Activated naive CD8-positive, alpha-beta T cell treated with anti-CD3 and anti-CD28 coated beads, Interleukin-2, amount 50 U/mL, for 16 hours (primary cell): ENCODE data around the gene SLC6A18.
"Not testable (repeated sequence)": the region's sequence is repeated elsewhere in the genome, so short reads cannot be mapped to it uniquely, and the experiment has no call there.

ENCODE experiments used
- DNase-seq: peaks from one replicate; pipeline ENCODE4 v3.0.0-alpha.2; 2020; ENCODE audit warnings: low read depth, low spot score

Gene SLC6A18

DNA sequence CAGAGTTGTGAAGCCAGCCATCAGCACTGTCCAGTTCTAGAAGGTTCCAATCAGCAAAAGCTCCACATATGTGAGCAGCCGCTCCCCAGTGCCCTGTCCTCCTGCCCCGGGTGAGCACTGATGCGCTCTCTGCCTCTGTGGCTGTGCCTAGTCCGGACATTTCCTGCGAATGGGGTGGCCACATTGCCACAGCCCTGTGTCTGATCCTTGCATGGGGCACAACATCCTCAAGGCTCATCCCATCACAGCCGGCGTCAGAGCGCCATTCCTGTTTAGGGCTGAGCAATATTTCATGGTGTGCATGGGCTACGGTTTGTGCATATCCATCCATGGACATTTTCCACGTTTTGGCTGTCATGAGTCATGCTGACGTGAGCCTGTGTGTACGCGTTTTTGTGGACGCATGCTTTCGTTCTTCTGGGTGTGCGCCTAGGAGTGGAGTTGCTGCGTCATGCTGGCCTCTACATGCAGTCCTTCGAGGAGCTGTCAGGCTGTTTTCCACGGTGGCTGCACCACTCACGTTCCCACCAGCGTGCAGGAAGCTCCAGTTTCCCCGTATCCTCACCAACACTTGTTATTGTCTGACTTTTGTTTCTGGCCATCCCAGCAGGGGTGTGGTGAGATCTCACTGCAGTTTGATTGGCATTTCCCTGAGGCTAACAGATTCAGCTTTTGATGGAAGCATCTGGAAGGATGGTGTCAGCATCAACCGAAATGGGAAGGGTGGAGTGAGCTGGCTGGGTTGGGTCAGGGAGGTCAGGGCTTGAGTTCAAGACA lies 9.7 kb upstream of the SLC6A18 start:
- DNase-seq = no peak

DNA sequence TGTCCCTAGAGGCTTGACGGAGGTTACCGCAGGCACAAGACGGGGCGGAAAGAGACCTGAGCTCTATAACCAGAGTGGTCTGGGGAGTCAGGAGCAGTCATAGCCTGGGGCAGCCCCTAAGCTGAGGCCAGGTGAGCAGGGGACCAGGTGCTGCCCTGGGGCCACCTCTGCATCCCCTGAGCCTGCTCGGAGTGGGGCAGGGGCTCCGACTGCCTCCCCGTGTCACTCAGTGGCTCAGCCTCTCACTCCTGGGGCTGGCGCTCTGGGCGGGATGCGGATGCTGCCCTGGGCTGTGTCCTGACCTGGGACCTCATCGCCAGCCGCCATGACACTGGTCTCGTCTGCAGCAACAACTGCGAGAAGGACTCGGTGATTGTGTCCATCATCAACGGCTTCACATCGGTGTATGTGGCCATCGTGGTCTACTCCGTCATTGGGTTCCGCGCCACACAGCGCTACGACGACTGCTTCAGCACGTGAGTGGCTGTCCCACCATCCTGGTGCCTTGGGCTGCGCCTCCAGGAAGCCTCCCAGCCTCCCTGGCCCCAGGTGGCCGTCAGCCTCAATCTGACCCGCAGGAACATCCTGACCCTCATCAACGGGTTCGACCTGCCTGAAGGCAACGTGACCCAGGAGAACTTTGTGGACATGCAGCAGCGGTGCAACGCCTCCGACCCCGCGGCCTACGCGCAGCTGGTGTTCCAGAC lies 8.8 kb upstream of the SLC6A18 start:
- DNase-seq = no peak

DNA sequence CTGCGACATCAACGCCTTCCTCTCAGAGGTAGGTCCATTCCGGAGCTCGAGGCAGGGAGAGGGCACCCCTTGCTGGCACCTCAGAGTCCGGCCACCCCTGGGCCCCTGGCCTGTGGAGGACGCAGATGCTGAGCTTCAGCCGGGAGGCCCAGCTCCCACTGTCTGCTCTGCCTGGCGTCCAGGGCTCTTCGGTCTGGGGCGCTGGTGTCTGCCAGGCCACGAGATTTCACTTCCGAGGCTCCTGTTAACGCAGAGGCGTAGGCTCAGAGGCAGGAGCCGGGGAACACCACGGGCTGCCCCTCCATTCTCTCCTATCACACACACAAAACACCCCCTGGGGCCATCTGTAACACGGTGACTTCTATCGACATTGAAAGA lies 8.3 kb upstream of the SLC6A18 start:
- no peak for DNase-seq

DNA sequence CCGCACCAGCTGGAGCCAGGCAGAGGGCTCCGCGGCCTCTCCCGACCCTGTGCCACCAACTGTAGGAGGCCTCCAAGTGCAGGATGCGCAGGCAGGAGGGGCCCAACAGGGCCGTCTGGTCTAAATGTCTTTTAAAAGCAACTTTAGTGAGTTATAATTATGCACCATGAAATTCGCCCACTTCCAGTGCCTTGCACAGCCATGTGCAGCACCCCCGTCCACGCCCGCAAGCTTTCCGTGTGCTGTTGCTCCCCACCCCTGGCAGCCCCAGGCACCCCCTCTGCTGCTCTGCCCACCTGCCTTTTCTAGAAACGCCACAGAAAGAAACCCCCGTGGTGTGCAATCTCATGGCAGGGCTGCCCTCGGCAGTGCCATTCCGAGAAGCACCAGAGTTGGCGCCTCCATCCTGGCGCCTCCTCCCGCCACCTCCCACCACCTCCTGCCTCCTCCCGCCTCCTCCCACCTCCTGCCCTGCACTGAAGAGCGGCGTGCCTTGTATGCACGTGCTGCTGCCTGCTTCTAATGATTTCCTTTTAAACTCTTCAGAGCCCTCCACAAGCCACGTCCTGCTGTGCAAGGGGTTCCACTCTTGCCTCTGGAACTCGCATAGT lies 7.5 kb upstream of the SLC6A18 start:
- DNase-seq = no peak

- DNase-seq = no peak
Measured at GRCh38 chr5:1218351-1219080, 6.7 kb upstream of the SLC6A18 start.

GRCh38 chr5:1219098-1219767 lies 5.9 kb upstream of the SLC6A18 start:
- DNase-seq = no peak

DNA sequence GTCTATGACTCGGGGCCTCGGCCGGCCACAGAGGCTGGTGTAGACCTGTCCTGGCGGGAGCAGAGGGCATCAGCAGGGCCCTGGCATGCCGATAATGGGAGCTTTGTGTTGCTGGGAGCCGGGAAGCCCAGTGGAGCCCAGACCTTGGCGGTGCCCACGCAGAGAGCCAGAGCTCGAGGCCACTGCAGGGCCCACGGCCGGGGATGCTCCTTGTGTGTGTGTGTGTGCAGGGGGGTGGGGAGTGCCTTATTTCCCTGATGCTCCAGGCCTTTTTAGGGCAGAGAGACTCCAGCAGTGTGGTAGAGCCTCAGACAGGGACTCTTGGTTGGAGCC lies 5.4 kb upstream of the SLC6A18 start:
- no peak for DNase-seq

- no peak for DNase-seq
Measured at GRCh38 chr5:1220351-1220750, 4.8 kb upstream of the SLC6A18 start.

GRCh38 chr5:1220831-1221230 lies 4.3 kb upstream of the SLC6A18 start:
- no peak for DNase-seq

GRCh38 chr5:1221721-1222120 lies 3.5 kb upstream of the SLC6A18 start:
- no peak for DNase-seq

GRCh38 chr5:1222147-1222546 lies 3.0 kb upstream of the SLC6A18 start:
- no peak for DNase-seq

DNA sequence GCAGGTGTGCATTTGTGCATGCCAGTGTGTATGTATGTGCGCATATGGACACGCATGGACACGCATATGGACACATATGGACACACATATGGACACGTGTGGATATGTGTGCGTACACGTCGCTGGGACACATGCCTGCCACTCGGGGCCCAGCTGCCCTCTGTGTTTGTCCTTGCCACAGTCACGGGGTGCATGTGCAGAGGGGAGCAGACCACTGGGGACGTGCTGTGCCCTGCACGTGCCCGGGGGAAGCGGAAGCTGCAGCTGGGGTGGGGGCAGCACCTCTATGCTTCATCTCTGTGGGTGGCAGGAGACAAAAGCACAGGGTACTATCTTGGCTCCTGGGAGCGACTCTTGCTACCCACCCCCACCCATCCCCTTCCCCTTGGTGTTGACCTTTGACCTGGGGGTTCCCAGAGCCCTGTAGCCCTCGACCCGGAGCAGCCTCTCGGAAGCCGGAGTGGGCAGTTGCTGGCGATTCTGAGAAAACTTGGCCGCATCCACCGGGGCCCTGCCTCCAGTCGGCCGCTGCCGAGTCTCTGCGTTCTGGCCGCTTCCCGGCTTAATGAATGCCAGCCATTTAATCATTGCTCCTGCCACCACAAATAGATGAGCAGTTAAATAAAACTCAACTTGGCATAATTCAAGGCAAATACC lies 2.4 kb upstream of the SLC6A18 start:
- no peak for DNase-seq

DNA sequence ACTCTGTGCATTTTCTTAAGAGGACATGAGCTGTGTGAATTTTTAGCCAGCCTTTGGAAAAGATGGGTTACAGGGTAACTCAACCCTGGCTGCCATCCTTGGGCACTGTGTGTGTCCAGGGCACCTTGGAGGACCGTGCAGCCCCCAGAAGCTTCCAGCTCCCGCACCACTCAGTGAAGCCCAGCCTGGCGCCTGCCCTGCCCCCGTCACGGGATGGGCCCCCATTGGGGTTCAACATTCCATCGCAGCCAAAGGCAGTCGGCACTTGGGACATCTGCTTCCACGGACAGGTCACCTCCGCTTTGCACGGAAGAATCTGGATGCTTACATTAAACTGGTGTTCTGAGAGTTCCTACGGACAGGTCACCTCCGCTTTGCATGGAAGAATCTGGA lies 1.9 kb upstream of the SLC6A18 start:
- no peak for DNase-seq

DNA sequence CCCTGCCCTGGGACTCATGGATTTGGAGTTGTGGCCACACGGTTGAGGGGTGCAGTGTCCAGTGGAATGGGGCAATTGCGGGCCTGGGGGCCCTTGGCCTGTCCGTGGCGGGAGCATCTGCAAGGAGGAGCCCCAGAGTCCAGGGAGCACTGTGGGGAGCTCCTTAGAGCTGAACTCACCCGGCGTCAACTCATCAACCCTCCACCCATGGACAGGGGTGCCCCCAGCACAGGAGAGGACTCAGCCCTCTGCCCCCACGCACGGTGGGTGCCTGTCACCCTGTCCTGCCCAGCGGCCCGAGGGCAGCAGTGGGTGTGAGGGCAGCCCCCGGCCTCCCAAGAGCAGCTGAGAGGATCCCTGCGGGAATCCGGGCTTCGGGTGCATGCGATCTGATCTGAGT lies 550 bp upstream of the SLC6A18 start:
- no peak for DNase-seq

DNA sequence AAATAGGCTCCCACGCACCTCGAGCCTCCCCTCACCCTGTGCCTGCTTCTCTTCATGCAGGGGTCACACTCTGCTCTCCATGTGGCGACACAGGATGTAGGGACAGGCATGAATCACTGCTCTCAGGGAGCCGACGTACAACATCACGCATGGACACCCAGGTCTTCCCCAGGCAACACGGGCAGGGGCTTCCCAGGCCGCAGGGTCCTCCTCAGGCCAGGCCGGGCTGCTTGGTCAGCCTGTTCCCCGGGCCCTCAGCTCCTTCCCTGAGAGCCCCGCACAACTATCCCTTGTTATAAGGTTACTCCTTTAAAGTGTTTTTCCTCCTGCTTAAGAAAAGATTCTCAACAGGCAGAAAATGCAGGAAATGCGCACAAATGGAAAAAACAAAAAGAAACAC lies 1.1 kb downstream of the SLC6A18 start:
- DNase-seq = no peak

- DNase-seq = no peak
Measured at GRCh38 chr5:1226839-1227581, 1.8 kb downstream of the SLC6A18 start.

DNA sequence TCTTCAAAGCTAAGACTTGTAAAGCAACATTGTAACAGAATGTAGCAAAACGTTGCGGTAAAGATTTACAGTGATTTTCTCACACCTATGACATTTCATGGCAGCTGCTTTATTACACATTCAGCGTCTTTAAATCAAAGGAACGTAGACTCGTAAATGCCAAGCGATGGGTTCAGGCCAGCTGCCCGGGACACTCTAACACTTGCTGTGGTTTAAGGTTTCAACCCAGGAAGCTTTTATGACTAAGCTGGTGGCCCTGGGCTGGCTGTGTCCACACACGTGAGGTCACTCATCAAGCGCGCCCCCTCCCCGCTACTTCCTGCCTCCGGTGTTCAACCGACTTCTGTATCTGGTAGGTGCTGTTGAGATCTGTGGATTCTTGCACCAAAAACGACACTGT lies 2.5 kb downstream of the SLC6A18 start:
- DNase-seq = no peak

DNA sequence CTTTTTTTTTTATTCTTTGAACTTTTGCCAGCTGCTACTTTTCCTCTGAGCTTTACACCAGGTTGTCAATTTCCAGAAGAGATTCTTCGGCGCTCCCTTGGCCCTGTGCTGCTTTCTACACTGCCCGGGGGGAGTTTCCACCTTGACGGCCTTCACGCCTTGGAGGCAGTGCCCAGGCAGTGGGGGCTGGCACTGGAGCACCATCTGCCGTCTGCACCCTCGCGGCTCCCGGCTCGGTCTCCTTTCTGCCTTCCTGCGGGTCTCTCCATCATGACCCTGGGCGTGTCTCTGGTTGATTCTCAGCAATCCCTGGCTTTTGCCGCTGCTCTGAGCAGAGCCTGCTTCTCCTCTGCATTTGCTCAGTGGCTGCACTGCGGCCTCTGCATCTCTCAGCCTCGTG lies 2.9 kb downstream of the SLC6A18 start:
- DNase-seq = no peak

DNA sequence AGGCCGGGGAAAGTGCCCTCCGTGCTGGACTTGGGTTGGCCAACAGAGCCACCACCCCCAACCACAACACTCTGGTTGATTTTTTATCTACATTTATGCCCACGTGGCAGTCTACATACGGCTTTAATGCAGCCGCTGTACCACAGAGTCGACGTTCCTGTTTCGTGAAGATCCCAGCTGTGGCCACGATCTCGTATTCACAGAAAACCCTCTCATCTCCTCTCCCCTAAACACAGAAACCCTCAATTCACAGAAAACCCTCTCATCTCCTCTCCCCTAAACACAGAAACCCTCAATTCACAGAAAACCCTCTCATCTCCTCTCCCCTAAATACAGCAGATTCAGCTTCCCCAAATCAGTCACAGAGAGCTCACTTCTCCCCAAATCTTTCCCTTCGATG lies 3.8 kb downstream of the SLC6A18 start:
- not testable (repeated sequence) for DNase-seq

- no peak for DNase-seq
Measured at GRCh38 chr5:1229822-1230221, 4.6 kb downstream of the SLC6A18 start.

DNA sequence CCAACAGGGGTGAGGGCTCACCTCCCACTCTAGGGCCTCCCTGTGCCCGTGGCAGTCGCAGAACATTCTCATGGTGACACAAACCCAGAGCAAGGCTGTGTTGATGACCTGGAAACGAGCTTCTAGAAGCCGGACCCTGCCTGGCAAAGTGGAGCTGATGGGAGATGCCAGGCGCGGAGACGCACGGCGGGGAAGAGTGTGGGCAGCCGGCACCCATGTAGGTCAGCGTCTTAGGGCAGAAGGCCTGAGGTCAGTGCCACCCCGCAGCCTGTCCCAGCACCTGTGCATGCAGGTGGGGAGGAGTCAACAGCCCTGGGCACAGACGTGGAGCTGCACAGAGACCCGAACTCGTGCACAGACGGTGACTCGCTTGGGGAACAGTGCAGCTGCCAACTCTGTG lies 5.4 kb downstream of the SLC6A18 start:
- no peak for DNase-seq
